ENCODE results near the gene MBD3.
A peak's percentile ranks its signal among the peaks of the same experiment; 100 is the strongest.
"Not testable (repeated sequence)": the region's sequence is repeated elsewhere in the genome, so short reads cannot be mapped to it uniquely, and the experiment has no call there.

Gene MBD3, protein sequence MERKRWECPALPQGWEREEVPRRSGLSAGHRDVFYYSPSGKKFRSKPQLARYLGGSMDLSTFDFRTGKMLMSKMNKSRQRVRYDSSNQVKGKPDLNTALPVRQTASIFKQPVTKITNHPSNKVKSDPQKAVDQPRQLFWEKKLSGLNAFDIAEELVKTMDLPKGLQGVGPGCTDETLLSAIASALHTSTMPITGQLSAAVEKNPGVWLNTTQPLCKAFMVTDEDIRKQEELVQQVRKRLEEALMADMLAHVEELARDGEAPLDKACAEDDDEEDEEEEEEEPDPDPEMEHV
- total RNA-seq = 18.2 to 95.4 (median 39.4) reads per million in 17 experiments

- DNase-seq = peak; percentile 98 to 99 (median 99)
Observed at GRCh38 chr19:1592755-1593500, at the start of gene MBD3. MBD3 (minus strand) TSS chr19:1592865; CDS start chr19:1592631, 234 bp downstream.

- not testable (repeated sequence) for DNase-seq
Observed at GRCh38 chr19:1640893-1641448, 48.3 kb upstream of the MBD3 start.

DNA sequence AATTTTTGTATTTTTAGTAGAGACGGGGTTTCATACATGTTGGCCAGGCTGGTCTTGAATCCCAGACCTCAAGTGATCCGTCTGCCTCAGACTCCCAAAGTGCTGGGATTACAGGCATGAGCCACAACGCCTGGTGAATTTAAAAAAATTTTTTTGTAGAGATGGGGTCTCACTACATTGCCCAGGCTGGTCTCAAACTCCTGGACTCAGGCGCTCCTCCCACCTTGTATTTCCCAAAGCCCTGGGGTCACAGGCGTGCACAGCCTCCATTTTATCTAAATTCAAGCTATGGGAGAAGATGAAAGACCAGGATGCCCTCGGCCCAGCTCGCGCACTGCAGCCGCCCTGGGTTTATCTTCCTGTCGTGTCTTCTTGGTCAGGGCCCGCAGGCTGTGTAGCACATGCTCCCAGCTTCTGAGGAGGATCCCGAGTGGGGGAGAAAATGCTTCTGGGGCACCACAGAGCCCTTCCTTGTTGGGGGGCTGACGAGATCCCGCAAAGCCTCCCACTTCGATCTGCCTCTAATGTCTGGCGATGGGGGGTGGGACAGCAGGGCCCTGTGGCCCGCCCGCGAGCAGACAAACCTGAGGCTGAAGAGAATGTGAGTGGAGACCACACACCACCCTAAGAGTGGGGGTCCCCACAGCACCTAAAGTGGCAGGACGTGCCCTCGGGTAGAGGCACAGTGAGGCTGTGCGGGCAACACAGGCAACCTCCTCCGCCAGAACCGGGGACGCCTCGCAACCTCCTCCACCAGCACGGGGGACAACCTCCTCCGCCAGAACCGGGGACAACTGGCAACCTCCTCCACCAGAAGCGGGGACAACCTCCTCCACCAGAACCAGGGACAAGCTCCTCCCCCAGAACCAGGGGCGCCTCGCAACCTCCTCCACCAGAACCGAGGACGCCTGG lies 43.9 kb upstream of the MBD3 start:
- no peak for DNase-seq

DNA sequence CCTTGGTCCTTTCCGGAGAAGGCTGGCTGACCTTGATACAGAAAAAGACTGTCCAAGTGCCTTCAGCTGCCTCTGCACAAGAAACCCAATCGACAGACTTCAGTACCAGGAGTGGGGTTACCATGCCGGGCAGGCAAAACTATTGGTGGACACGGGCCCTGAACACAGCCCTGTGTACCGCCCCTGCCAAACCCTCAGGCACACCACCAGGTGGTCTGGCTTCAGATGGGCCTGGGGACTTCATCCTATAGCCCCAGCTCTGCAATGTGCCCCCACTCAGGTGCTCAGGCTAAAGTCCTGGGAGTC lies 42.2 kb upstream of the MBD3 start:
- no peak for DNase-seq

GRCh38 chr19:1634242-1634937 lies 41.7 kb upstream of the MBD3 start:
- DNase-seq = no peak

DNA sequence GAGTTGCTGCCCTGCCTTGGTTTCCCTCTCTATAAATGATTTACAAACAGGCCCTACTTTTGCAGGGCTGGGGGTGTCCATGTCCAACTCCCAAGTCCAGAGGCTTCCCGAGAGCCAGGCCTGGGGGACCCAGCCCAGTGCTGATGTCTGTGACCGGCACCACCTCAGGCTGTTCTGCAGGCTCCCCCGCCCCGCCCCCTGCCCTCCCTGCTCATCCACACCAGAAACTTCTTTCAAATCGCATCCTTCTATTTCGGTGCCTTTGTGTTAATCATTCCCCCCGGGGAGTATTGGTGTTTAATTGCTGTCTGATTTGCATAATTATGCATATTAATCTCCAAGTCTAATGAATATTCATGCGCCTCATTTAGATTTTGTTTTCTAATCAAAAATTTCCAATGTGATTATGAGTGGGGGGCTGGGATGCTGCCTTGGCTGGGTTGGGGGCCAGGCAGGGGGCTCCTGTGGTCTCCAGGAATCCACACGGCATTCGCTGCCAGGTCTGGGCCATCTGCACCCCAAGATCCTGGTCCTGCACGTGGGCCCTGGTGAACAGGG lies 40.7 kb upstream of the MBD3 start:
- DNase-seq = no peak

DNA sequence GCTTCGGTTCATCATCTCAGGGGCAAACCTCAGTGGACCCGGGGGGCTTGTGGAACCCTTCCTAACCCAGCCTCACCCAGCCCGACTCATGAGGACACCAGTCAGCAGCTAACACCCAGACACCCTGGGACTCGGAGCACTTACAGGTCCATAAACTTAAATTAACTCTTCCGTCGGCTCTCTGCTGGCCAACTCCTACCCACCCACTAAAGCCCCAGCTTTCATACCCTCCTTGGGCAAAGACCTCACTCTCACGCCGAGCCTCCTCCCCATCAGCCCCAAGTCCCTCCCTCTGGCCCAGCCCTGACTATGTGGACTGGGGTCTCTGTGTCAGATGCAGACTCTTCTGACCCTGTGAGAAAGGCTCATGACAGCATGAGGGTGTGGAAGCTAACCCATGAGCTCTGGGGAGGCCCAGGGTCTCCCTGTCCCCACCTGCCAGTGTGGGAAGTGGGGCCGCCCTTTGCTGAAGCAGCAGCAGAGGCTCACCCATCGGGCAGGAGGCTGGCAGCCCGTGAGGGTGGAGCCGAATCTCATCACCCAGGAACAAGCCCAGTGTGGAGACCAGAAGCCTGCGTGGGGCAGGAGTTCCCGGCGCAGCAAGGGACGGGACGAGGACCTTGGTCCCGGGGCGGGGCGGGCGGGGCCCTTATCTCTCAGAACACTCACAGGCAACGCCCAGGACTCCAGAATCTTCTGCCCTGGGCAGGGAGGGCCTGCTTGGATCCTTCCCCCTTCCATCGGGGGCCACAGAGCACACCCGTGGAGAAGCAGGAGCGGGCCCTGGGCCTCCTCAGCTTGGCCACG lies 40.0 kb upstream of the MBD3 start:
- no peak for DNase-seq

GRCh38 chr19:1631557-1632100 lies 39.0 kb upstream of the MBD3 start:
- DNase-seq = no peak

- DNase-seq = no peak
Observed at GRCh38 chr19:1630811-1631210, 38.1 kb upstream of the MBD3 start.

DNA sequence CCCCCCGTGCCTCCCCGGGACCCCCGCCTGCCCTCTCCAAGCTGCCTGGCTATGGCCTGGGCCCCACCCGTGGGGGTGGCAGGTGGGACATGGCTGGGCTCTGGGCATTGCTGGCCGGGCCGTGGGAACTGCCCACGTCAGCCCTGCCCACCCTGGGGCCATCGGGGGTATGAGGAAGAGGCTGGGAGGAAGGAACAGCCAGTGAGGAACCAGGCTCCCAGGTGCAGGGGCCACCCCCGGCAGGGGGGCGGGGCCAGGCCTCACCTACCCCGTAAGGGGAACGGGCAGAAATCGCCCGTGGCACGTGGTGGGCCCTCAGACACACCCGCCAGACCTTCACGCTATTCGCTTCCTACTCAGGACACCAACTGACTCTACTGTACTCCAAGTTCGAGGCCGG lies 37.3 kb upstream of the MBD3 start:
- no peak for DNase-seq

DNA sequence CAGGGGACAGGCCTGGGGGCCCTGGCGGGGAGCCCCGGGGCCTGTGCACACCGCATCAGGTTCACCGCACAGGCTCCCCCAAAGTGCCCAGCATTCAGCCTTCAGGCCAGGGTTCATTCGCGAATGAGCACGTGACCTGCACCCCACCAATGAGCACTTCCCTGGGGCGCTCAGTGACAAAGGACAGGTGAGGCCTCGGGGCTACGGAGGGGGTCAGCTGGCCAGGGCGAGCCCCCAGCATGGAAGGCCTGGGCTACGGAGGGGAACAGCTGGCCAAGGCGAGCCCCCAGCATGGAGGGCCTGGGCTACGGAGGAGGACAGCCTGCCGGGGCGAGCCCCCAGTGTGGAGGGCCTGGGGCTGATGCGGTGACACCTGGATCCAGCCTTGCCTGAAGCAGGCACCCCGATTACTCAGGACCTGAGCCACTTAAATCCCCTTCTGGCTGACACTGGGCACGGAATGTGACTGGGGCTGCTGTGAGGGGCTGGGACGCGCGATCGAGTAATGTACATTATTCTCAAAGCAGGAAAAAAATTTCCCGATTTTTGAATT lies 36.7 kb upstream of the MBD3 start:
- DNase-seq = no peak

- no peak for DNase-seq
Observed at GRCh38 chr19:1627194-1627593, 34.5 kb upstream of the MBD3 start.

- DNase-seq = peak in 2 of 4 experiments; percentile 9 to 20
Observed at GRCh38 chr19:1626417-1627010, 33.8 kb upstream of the MBD3 start.

- DNase-seq = peak; percentile 66 to 78 (median 77)
Observed at GRCh38 chr19:1624458-1624857, 31.8 kb upstream of the MBD3 start.

GRCh38 chr19:1622541-1622940 lies 29.9 kb upstream of the MBD3 start:
- DNase-seq = no peak

DNA sequence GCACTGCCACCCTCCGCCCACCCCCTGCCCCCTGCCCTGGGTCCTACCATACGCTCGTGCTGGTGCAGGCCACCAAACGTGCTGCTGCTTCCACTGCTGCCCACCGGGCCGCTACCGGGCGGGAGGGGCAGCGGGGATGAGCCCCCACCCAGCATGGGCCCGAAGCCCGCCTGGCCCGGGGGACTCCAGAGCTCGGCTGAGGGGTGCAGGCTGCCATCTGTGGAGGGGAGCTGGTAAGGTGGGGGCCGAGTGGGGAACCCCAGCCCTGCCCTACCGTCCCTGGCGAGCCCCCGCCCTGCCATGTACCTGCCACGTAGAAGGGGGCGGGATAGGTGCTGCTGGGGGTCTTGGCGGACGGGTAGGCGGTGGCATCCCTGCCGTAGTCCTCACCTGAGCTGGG lies 29.3 kb upstream of the MBD3 start:
- DNase-seq = no peak

GRCh38 chr19:1621574-1621973 lies 28.9 kb upstream of the MBD3 start:
- no peak for DNase-seq

- no peak for DNase-seq
Observed at GRCh38 chr19:1621021-1621420, 28.4 kb upstream of the MBD3 start.

DNA sequence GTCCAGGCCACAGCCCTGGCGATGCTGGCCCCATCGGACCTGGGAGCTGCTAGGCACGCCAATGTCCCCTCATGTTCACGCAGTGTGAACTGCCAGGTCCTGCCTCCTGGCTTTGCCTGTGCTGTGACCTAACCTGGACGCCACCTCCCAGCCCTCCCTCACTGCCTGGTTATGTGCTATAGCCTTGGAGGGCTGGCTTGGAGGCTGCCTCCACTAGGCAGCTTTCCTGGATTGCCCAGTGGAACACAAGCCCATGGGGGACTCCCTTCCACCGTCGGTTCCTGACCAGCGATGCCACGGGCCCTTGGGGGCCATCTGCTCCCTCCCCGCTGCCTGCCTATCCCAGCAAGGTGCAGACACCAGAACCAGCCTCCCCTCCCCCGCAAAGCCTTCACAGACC lies 27.8 kb upstream of the MBD3 start:
- DNase-seq = no peak

GRCh38 chr19:1619703-1620102 lies 27.0 kb upstream of the MBD3 start:
- no peak for DNase-seq
